CD14-positive monocyte (primary cell): Measurements from ENCODE around the gene MSL2. TPM values are rescaled to one million over a fixed set of nuclear protein-coding genes. Genes with fewer than 3 reads are reported as not detected.
"Not testable (repeated sequence)": the region's sequence is repeated elsewhere in the genome, so short reads cannot be mapped to it uniquely, and the experiment has no call there.

Experiments used
- DNase-seq, 3 donors: peaks; one replicate each; pipeline ENCODE4 v3.0.0-alpha.2; 2011 to 2022
- H2AFZ ChIP-seq: 2 replicates; pipeline ENCODE4 v1.6.0; 2012; ENCODE audit warnings: mild to moderate bottlenecking, low read depth, low read length, inconsistent platforms; ENCODE audit not compliant: insufficient read depth, poor library complexity, severe bottlenecking
- H3K27ac ChIP-seq, 2 donors: 1 replicate in 1 of 2; 2 replicates in 1 of 2; pipeline ENCODE4 v1.5.1; 2012 to 2013; ENCODE audit warnings: low read length in 2 of 2, control low read depth in 1 of 2, inconsistent platforms in 1 of 2, low read depth in 1 of 2, mild to moderate bottlenecking in 1 of 2
- H3K27me3 ChIP-seq, 2 donors: one replicate each; pipeline versions ENCODE4 v1.6.0 to v1.6.1; 2011 to 2013; ENCODE audit warnings: low read length in 2 of 2; ENCODE audit not compliant: control insufficient read depth in 2 of 2, insufficient read depth in 2 of 2
- H3K36me3 ChIP-seq, 2 donors: replicated peaks in 1 of 2; 1 replicate in 1 of 2; 2 replicates in 1 of 2; pipeline versions ENCODE4 v1.5.1 to v1.6.1; 2012 to 2013; ENCODE audit warnings: low read length in 2 of 2, control low read depth in 1 of 2, inconsistent platforms in 1 of 2, mild to moderate bottlenecking in 1 of 2; ENCODE audit not compliant: insufficient read depth in 2 of 2, control insufficient read depth in 1 of 2
- H3K4me1 ChIP-seq, 2 donors: 1 replicate in 1 of 2; 2 replicates in 1 of 2; pipeline versions ENCODE4 v1.5.1 to v1.6.1; 2012 to 2013; ENCODE audit warnings: low read length in 2 of 2, control low read depth in 1 of 2, inconsistent platforms in 1 of 2, mild to moderate bottlenecking in 1 of 2, moderate library complexity in 1 of 2; ENCODE audit not compliant: insufficient read depth in 2 of 2, control insufficient read depth in 1 of 2
- H3K4me2 ChIP-seq: replicated peaks from 2 replicates; pipeline ENCODE3; 2012; ENCODE audit warnings: low read length, moderate library complexity, mild to moderate bottlenecking; ENCODE audit not compliant: poor library complexity, severe bottlenecking; ENCODE audit errors: extremely low read depth
- H3K4me3 ChIP-seq, 3 experiments: fragments of 200-600 bp in 1 of 3; sonication (generic) in 1 of 3; replicated peaks in 1 of 3; 1 replicate in 2 of 3; 2 replicates in 1 of 3; pipeline ENCODE4 v1.5.1; 2011 to 2013; ENCODE audit warnings: low read length in 3 of 3, mild to moderate bottlenecking in 3 of 3, control low read depth in 2 of 3, low read depth in 2 of 3, inconsistent platforms in 1 of 3, moderate library complexity in 1 of 3
- H3K79me2 ChIP-seq: 2 replicates; pipeline ENCODE4 v1.6.0; 2012; ENCODE audit warnings: mild to moderate bottlenecking, control low read depth, inconsistent platforms, low read length, moderate library complexity; ENCODE audit not compliant: insufficient read depth
- H3K9ac ChIP-seq: 2 replicates; pipeline ENCODE4 v1.6.0; 2017; ENCODE audit warnings: low read length, mild to moderate bottlenecking; ENCODE audit not compliant: insufficient read depth, poor library complexity, severe bottlenecking
- H3K9me3 ChIP-seq, 2 donors: replicated peaks in 1 of 2; 1 replicate in 1 of 2; 2 replicates in 1 of 2; pipeline versions ENCODE4 v1.5.1 to v1.6.1; 2012 to 2013; ENCODE audit warnings: low read length in 2 of 2, control low read depth in 1 of 2; ENCODE audit not compliant: control insufficient read depth in 1 of 2, insufficient read depth in 1 of 2
- H4K20me1 ChIP-seq: 2 replicates; pipeline ENCODE4 v1.6.0; 2012; ENCODE audit warnings: mild to moderate bottlenecking, low read length, control low read depth, moderate library complexity; ENCODE audit not compliant: insufficient read depth
- H3K27ac Mint-ChIP-seq, 7 donors: one replicate each; pipeline ENCODE4 v1.8.0; 2020; ENCODE audit warnings: mild to moderate bottlenecking in 7 of 7, mixed read lengths in 7 of 7, moderate library complexity in 6 of 7, inconsistent platforms in 2 of 7
- H3K27me3 Mint-ChIP-seq, 3 donors: one replicate each; pipeline ENCODE4 v1.8.0; 2021 to 2022; ENCODE audit warnings: low read depth in 3 of 3, mild to moderate bottlenecking in 3 of 3, mixed read lengths in 3 of 3, moderate library complexity in 3 of 3, inconsistent platforms in 1 of 3
- H3K36me3 Mint-ChIP-seq, 2 donors: one replicate each; pipeline ENCODE4 v1.8.0; 2020; ENCODE audit warnings: mixed read lengths in 2 of 2, inconsistent platforms in 1 of 2, mild to moderate bottlenecking in 1 of 2
- H3K4me1 Mint-ChIP-seq: one replicate; pipeline ENCODE4 v1.8.0; 2020; ENCODE audit warnings: mild to moderate bottlenecking, mixed read lengths
- H3K4me3 Mint-ChIP-seq, 2 donors: one replicate each; pipeline ENCODE4 v1.8.0; 2020; ENCODE audit warnings: mild to moderate bottlenecking in 2 of 2, mixed read lengths in 2 of 2, moderate library complexity in 1 of 2
- H3K9me3 Mint-ChIP-seq, 7 donors: one replicate each; pipeline ENCODE4 v1.8.0; 2020 to 2022; ENCODE audit warnings: mixed read lengths in 7 of 7, mild to moderate bottlenecking in 6 of 7, moderate library complexity in 6 of 7, inconsistent platforms in 2 of 7
- WGBS: methylation state at CpG from one replicate; pipeline ENCODE4 v1.1.5; 2013; ENCODE audit warnings: missing lambda C conversion rate; ENCODE audit not compliant: insufficient coverage; 5-methylcytosine and 5-hydroxymethylcytosine counted together
- intact Hi-C, 2 donors: fragments of 100-400 bp; cut with micrococcal nuclease; formaldehyde crosslinking; loops; one replicate each; pipeline versions ENCODE4 v1.15.0 to v1.15.1; 2023
- polyA plus RNA-seq, 3 donors: library from polyadenylated mRNA; depleted of rRNA in 1 of 3; unstranded in 2 of 3; stranded (reverse) in 1 of 3; fragments of 300-500 nt in 2 of 3; fragments of >200 nt in 1 of 3; fragmentation: Illumina TruSeq in 2 of 3; gene quantifications; 1 replicate in 2 of 3; 2 replicates in 1 of 3; pipeline ENCODE4 v1.2.3, GENCODE V29; 2012 to 2021
- TF ChIP-seq, protein P1 (sequence below): fragments of 200-600 bp; IDR thresholded peaks from one replicate; pipeline ENCODE4 v1.8.0; 2022; ENCODE audit warnings: antibody characterized with exemption, mild to moderate bottlenecking

The MSL2 gene
- polyA plus RNA-seq, 3 donors, result 13.3 to 25.5 (median 15.9) TPM

DNA sequence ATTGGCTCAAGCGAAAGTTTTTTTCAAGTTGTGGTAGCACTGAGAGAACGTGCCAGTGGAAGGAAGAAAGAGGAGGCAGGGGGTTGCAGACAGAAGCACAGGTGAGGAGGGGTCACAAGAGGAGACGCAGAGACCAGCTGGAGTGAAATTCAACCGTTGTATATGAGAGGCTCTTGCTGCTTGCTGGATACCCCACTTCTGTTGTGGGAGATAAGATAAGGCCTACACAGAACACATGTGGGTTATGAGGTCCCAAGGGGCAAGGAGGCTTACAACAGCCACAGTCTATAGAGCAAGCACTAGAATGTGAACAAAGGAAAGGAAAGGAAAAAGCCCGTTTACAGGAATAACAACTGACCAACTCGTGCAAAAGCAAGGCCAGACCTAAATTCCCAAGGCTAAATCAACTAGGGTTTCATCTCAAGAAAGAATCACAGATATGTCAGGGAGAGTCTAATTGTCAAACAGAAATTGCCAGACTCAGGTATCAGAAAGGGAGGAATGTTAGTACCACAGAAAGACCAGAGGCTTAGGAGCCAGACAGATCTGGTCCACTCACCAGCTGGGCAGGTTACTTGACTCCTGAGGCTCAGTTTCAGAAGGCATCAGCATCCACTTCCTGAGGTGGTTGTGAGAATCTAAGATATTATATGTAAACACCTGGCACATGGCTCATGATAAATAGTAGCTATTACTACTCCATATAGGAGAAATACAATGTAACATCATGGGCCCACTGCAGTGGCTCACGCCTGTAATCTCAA is 60.9 kb downstream of the MSL2 start:
- WGBS, result 47% methylated on average over 4 of the region's 7 CpGs
- TF ChIP-seq, protein P1, sequence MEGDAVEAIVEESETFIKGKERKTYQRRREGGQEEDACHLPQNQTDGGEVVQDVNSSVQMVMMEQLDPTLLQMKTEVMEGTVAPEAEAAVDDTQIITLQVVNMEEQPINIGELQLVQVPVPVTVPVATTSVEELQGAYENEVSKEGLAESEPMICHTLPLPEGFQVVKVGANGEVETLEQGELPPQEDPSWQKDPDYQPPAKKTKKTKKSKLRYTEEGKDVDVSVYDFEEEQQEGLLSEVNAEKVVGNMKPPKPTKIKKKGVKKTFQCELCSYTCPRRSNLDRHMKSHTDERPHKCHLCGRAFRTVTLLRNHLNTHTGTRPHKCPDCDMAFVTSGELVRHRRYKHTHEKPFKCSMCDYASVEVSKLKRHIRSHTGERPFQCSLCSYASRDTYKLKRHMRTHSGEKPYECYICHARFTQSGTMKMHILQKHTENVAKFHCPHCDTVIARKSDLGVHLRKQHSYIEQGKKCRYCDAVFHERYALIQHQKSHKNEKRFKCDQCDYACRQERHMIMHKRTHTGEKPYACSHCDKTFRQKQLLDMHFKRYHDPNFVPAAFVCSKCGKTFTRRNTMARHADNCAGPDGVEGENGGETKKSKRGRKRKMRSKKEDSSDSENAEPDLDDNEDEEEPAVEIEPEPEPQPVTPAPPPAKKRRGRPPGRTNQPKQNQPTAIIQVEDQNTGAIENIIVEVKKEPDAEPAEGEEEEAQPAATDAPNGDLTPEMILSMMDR, result no peak
- Mint-ChIP-seq H3K27me3 (peaks cover 0 to 2% (median 0%) of the 10 kb centered on the region in 3 donors), H3K4me3 (no peak overlapping the region), H3K4me1 (peaks cover 8% of the 10 kb centered on the region), H3K36me3 (no peaks in the 10 kb centered on the region), H3K9me3 (peaks cover 0 to 4% (median 0%) of the 10 kb centered on the region in 7 donors), H3K27ac (peak overlapping the region in 1 of 7 donors; percentile 52)
- Histone ChIP-seq H3K27ac (no peak overlapping the region), H4K20me1 (no peaks in the 10 kb centered on the region), H3K27me3 (no peaks in the 10 kb centered on the region), H3K36me3 (no peaks in the 10 kb centered on the region), H3K9ac (no peak overlapping the region), H3K4me3 (no peak overlapping the region), H3K9me3 (no peaks in the 10 kb centered on the region), H3K79me2 (no peaks in the 10 kb centered on the region), H2AFZ (no peak overlapping the region), H3K4me1 (no peaks in the 10 kb centered on the region), H3K4me2 (no peak overlapping the region)
- no peak for DNase-seq
- intact Hi-C loops, result no loop called here

DNA sequence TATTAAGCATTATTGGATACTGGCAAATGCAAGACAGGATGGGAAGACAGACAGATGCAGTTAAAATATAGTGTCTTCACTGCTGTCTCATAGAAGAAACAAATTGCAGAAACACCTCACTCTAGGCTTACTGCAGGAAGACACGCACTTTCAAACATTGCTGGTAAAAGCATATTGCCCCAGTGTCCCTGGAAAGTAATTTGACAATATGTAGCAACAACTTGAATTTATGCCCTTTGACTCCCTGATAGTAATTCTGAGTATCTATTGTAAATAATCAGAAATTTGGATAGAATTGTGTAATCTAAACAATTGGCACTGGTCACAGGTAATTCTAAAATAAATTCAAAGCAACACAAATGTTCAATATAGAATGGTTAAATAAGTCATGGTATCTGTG is 62.0 kb downstream of the MSL2 start:
- Histone ChIP-seq H3K4me1 (no peaks in the 10 kb centered on the region), H3K4me3 (no peak overlapping the region), H3K9me3 (no peaks in the 10 kb centered on the region), H3K36me3 (no peaks in the 10 kb centered on the region), H4K20me1 (no peaks in the 10 kb centered on the region), H3K4me2 (no peak overlapping the region), H2AFZ (no peak overlapping the region), H3K27me3 (no peaks in the 10 kb centered on the region), H3K9ac (no peak overlapping the region), H3K27ac (no peak overlapping the region), H3K79me2 (no peaks in the 10 kb centered on the region)
- Mint-ChIP-seq H3K4me3 (no peak overlapping the region), H3K4me1 (peaks cover 7% of the 10 kb centered on the region), H3K36me3 (no peaks in the 10 kb centered on the region), H3K27me3 (peaks cover 0 to 2% (median 0%) of the 10 kb centered on the region in 3 donors), H3K9me3 (peaks cover 0 to 7% (median under 1%) of the 10 kb centered on the region in 7 donors), H3K27ac (no peak overlapping the region)
- intact Hi-C loops, result no loop called here
- DNase-seq, result no peak
- WGBS, result no CpG with 5 or more reads among the region's 1 CpG
- TF ChIP-seq, protein P1, result no peak

DNA sequence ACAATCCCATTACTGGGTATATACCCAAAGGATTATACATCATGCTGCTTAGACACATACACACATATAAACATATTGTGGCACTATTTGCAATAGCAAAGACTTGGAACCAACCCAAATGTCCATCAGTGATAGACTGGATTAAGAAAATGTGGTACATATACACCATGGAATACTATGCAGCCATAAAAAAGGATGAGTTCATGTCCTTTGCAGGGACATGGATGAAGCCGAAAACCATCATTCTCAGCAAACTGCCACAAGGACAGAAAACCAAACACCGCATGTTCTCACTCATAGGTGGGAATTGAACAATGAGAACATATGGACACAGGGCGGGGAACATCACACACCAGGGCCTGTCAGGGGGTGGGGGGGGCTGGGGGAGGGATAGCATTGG is 64.5 kb downstream of the MSL2 start:
- H3K9me3 ChIP-seq, H2AFZ ChIP-seq, H3K79me2 ChIP-seq, H3K27me3 Mint-ChIP-seq, H3K36me3 Mint-ChIP-seq, H3K27ac ChIP-seq, H3K36me3 ChIP-seq, H3K4me1 Mint-ChIP-seq, H3K4me2 ChIP-seq, H3K27ac Mint-ChIP-seq, H3K4me3 Mint-ChIP-seq, DNase-seq, H3K4me1 ChIP-seq, H4K20me1 ChIP-seq, H3K9ac ChIP-seq, H3K4me3 ChIP-seq, H3K27me3 ChIP-seq, intact Hi-C loops: not testable (repeated sequence)
- peaks cover 6 to 26% (median 11%) of the 10 kb centered on the region in 7 donors for H3K9me3 Mint-ChIP-seq
- no CpG with 5 or more reads among the region's 3 CpGs for WGBS
